Stomach (tissue), 9 donors: ENCODE results near the gene RRAS2. TPM values are rescaled to one million over a fixed set of nuclear protein-coding genes. Genes with fewer than 3 reads are reported as not detected.

Experiments used
- DNase-seq, 2 donors: peaks; one replicate each; pipeline versions ENCODE4 v3.0.0 to v3.0.0-alpha.2; 2013 to 2019
- H3K27ac ChIP-seq, 5 donors: fragments of 200-600 bp in 4 of 5; sonication (generic) in 4 of 5; one replicate each; pipeline ENCODE4 v1.5.1; 2013 to 2019; ENCODE audit warnings: mild to moderate bottlenecking in 1 of 5, moderate library complexity in 1 of 5
- H3K27me3 ChIP-seq, 3 donors: fragments of 200-600 bp; sonication (generic); one replicate each; pipeline ENCODE4 v1.5.1; 2017 to 2019; ENCODE audit warnings: mixed run types in 1 of 3
- H3K36me3 ChIP-seq, 4 donors: fragments of 200-600 bp; sonication (generic); 1 replicate in 3 of 4; 2 replicates in 1 of 4; pipeline ENCODE4 v1.5.1; 2016 to 2019
- H3K4me1 ChIP-seq, 4 donors: fragments of 200-600 bp; sonication (generic); one replicate each; pipeline ENCODE4 v1.5.1; 2016 to 2019
- H3K4me3 ChIP-seq, 4 donors: fragments of 200-600 bp; sonication (generic) in 3 of 4; one replicate each; pipeline ENCODE4 v1.5.1; 2016 to 2019; ENCODE audit warnings: mild to moderate bottlenecking in 1 of 4
- H3K9me3 ChIP-seq, 4 donors: fragments of 200-600 bp; sonication (generic); one replicate each; pipeline ENCODE4 v1.5.1; 2016 to 2019
- CTCF ChIP-seq, 7 experiments: fragments of 450-650 bp in 4 of 7; fragments of 200-600 bp in 3 of 7; sonication (generic) in 3 of 7; IDR thresholded peaks; one replicate each; pipeline ENCODE4 v1.5.1; 2016 to 2019; ENCODE audit warnings: antibody characterized with exemption in 7 of 7, control low read depth in 2 of 7, mild to moderate bottlenecking in 1 of 7
- EP300 ChIP-seq: sonication (generic); formaldehyde crosslinking; IDR thresholded peaks from one replicate; pipeline ENCODE4 v1.6.1; 2017; ENCODE audit warnings: antibody characterized with exemption
- POLR2A ChIP-seq, 4 donors: fragments of 450-650 bp; IDR thresholded peaks; one replicate each; pipeline ENCODE4 v1.6.1; 2016; ENCODE audit warnings: antibody characterized with exemption in 4 of 4, control low read depth in 2 of 4, mild to moderate bottlenecking in 1 of 4, moderate library complexity in 1 of 4
- POLR2AphosphoS5 ChIP-seq, 3 donors: sonication (generic); formaldehyde crosslinking; IDR thresholded peaks; one replicate each; pipeline ENCODE4 v1.6.1; 2016; ENCODE audit warnings: antibody characterized with exemption in 3 of 3
- WGBS, 5 donors: extraction: QIAGEN DNeasy Blood & Tissue Kit in 3 of 5; methylation state at CpG; one replicate each; pipeline versions ENCODE4 v1.1.5 to v1.1.7; 2013 to 2018; 5-methylcytosine and 5-hydroxymethylcytosine counted together
- intact Hi-C: fragments of 100-400 bp; cut with DNase I; formaldehyde crosslinking; loops from one replicate; pipeline ENCODE4 v1.15.1; 2023; ENCODE audit warnings: low total_unique reads
- polyA plus RNA-seq, 3 donors: library from polyadenylated mRNA; stranded (reverse); fragments of 200-250 nt; gene quantifications; one replicate each; pipeline ENCODE4 v1.2.3, GENCODE V29; 2013
- total RNA-seq, 5 donors: library from RNA; depleted of rRNA; stranded (reverse); fragments of >200 nt; gene quantifications; one replicate each; pipeline versions ENCODE4 v1.1.0 to v1.2.3, GENCODE V29; 2014 to 2016
- donor health status: healthy with polysubstance abuse.
- donor health status: Bipolar disorder and iron deficiency.
- donor health status: healthy.

The RRAS2 gene
- total and polyA plus RNA-seq, 8 donors: 1.2 to 65.0 (median 19.3) TPM

GRCh38 chr11:14314127-14314526 is 44.9 kb downstream of the RRAS2 start:
- no peaks in the 10 kb centered on the region for H3K27me3 ChIP-seq
- H3K9me3 ChIP-seq: no peaks in the 10 kb centered on the region
- H3K4me1 ChIP-seq: peaks cover 27 to 75% (median 56%) of the 10 kb centered on the region in 4 donors
- intact Hi-C loops: no loop called here
- H3K27ac ChIP-seq: no peak overlapping the region
- H3K36me3 ChIP-seq: no peaks in the 10 kb centered on the region
- no peak overlapping the region for H3K4me3 ChIP-seq
- TF ChIP-seq POLR2AphosphoS5 (IDR thresholded peaks at IDR 0.05) (no peak), EP300 (no peak), POLR2A (IDR thresholded peaks at IDR 0.05) (no peak), CTCF (IDR thresholded peaks at IDR 0.05) (no peak)
- 79 to 93% (median 86%) methylated on average over 2 of the region's 2 CpGs for WGBS, 5 donors
- no peak for DNase-seq

- 47 to 71% (median 58%) methylated on average over 4 of the region's 4 CpGs for WGBS, 5 donors
Measured at GRCh38 chr11:14312736-14313438, 46.1 kb downstream of the RRAS2 start.

GRCh38 chr11:14310679-14311078 is 48.3 kb downstream of the RRAS2 start:
- no peaks in the 10 kb centered on the region for H3K27me3 ChIP-seq
- DNase-seq: no peak
- 61 to 69% (median 62%) methylated on average over 1 of the region's 1 CpG for WGBS, 5 donors
- no peak overlapping the region for H3K4me3 ChIP-seq
- TF ChIP-seq CTCF (IDR thresholded peaks at IDR 0.05): no peak
- TF ChIP-seq POLR2AphosphoS5 (IDR thresholded peaks at IDR 0.05): no peak
- no peak for TF ChIP-seq POLR2A (IDR thresholded peaks at IDR 0.05)
- TF ChIP-seq EP300: no peak
- peaks cover 22 to 84% (median 60%) of the 10 kb centered on the region in 4 donors for H3K4me1 ChIP-seq
- H3K36me3 ChIP-seq: no peaks in the 10 kb centered on the region
- H3K27ac ChIP-seq: no peak overlapping the region
- intact Hi-C loops: no loop called here
- no peaks in the 10 kb centered on the region for H3K9me3 ChIP-seq

More at GRCh38 chr11:14312736-14313438, 46.1 kb downstream of the RRAS2 start:
- Histone ChIP-seq H3K27ac (peak overlapping the region in 1 of 5 donors; percentile 36), H3K9me3 (no peaks in the 10 kb centered on the region), H3K4me1 (peaks cover 24 to 75% (median 58%) of the 10 kb centered on the region in 4 donors), H3K4me3 (no peak overlapping the region), H3K36me3 (no peaks in the 10 kb centered on the region), H3K27me3 (no peaks in the 10 kb centered on the region)
- no peak for DNase-seq
- intact Hi-C loops: no loop called here
- no peak for TF ChIP-seq CTCF (IDR thresholded peaks at IDR 0.05)
- no peak for TF ChIP-seq EP300
- no peak for TF ChIP-seq POLR2AphosphoS5 (IDR thresholded peaks at IDR 0.05)
- no peak for TF ChIP-seq POLR2A (IDR thresholded peaks at IDR 0.05)

- H3K4me1 ChIP-seq: peaks cover 22 to 76% (median 55%) of the 10 kb centered on the region in 4 donors
- intact Hi-C loops: no loop called here
- no peak overlapping the region for H3K4me3 ChIP-seq
- TF ChIP-seq EP300 (no peak), POLR2A (IDR thresholded peaks at IDR 0.05) (no peak), POLR2AphosphoS5 (IDR thresholded peaks at IDR 0.05) (no peak), CTCF (IDR thresholded peaks at IDR 0.05) (no peak)
- WGBS, 5 donors: 76 to 81% (median 81%) methylated on average over 4 of the region's 4 CpGs
- peak overlapping the region in 1 of 5 donors; percentile 4 for H3K27ac ChIP-seq
- no peaks in the 10 kb centered on the region for H3K36me3 ChIP-seq
- no peak for DNase-seq
- H3K27me3 ChIP-seq: no peaks in the 10 kb centered on the region
- H3K9me3 ChIP-seq: no peaks in the 10 kb centered on the region
Measured at GRCh38 chr11:14309425-14310192, 49.4 kb downstream of the RRAS2 start.
